Stimulated activated CD4-positive, alpha-beta T cell treated with anti-CD3 and anti-CD28 coated beads, Interleukin-2, amount 100 ng/mL, for 4 hours (primary cell): ENCODE results near the gene WDR93.

Source experiments
- DNase-seq: peaks from one replicate; pipeline ENCODE4 v3.0.0-alpha.2; 2020; ENCODE audit warnings: low read depth

The WDR93 gene

DNA sequence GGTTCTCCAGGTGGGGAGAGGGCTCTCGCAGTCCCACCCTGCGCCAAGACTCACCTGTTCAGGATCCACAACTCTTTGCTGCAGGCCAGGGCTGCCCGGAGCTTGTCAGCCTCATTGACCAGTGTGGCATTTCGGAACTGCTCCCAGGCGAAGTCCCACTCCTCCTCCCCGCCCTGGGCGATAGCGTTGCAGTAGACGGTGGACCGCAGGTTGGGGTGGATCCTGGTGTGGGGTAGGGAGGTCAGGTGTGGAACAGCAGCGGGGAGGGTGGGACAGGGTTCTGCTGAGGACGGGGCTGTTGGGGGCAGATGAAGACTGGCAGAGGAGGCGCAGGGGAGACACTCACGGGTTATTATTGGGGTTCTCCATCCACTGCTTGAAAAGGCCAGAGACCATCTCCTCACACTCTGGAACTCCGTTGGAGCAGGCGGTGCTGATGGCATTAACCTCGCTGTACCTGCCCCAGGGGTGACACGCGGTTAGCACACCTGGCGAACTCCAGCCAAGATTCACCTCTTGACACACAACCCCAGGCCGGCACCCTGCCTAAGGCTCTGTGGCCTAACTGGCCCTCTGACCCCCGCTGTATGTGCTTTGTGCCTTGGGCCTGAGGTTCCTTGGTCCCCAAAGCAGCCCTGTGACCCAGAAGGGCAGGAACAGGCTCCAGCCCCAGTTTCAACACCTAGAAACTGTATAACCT, 101.6 kb downstream of the WDR93 start:
- no peak for DNase-seq
